H9 (cell line): ENCODE measurements around the gene TCTN3. TPM values are rescaled to one million over a fixed set of nuclear protein-coding genes. Genes with fewer than 3 reads are reported as not detected.

Source experiments
- DNase-seq: peaks from one replicate; pipeline ENCODE4 v3.0.0-alpha.2; 2017
- H2AFZ ChIP-seq: one replicate; pipeline ENCODE4 v1.6.1; 2013; ENCODE audit warnings: mild to moderate bottlenecking, low read length, control low read depth, moderate library complexity
- H2AK5ac ChIP-seq: 2 replicates; pipeline ENCODE4 v1.6.1; 2013; ENCODE audit warnings: low read length, control low read depth, mixed read lengths; ENCODE audit not compliant: insufficient read length
- H2BK120ac ChIP-seq: one replicate; pipeline ENCODE4 v1.6.1; 2013; ENCODE audit warnings: low read depth, mild to moderate bottlenecking, low read length, control low read depth, inconsistent platforms; ENCODE audit not compliant: poor library complexity, severe bottlenecking
- H2BK12ac ChIP-seq: 2 replicates; pipeline ENCODE4 v1.6.1; 2013; ENCODE audit warnings: low read length, control low read depth, mixed read lengths, low read depth; ENCODE audit not compliant: insufficient read length
- H2BK15ac ChIP-seq: 2 replicates; pipeline ENCODE4 v1.6.1; 2013; ENCODE audit warnings: low read depth, low read length, control low read depth
- H2BK20ac ChIP-seq: one replicate; pipeline ENCODE4 v1.6.1; 2013; ENCODE audit warnings: low read depth, mild to moderate bottlenecking, low read length, control low read depth, inconsistent platforms; ENCODE audit not compliant: poor library complexity, severe bottlenecking
- H2BK5ac ChIP-seq: 2 replicates; pipeline ENCODE4 v1.6.1; 2013; ENCODE audit warnings: low read length, control low read depth, mixed read lengths; ENCODE audit not compliant: insufficient read length
- H3K14ac ChIP-seq: 2 replicates; pipeline ENCODE4 v1.6.1; 2013; ENCODE audit warnings: low read length, control low read depth; ENCODE audit not compliant: insufficient read depth
- H3K18ac ChIP-seq: 2 replicates; pipeline ENCODE4 v1.6.1; 2013; ENCODE audit warnings: low read depth, mild to moderate bottlenecking, mixed read lengths, low read length, control low read depth; ENCODE audit not compliant: insufficient read length
- H3K23ac ChIP-seq: 2 replicates; pipeline ENCODE4 v1.6.1; 2013; ENCODE audit warnings: low read length, control low read depth, mixed read lengths, low read depth; ENCODE audit not compliant: insufficient read length
- H3K23me2 ChIP-seq: 2 replicates; pipeline ENCODE4 v1.6.1; 2013; ENCODE audit warnings: low read depth, mild to moderate bottlenecking, mixed read lengths, low read length, control low read depth; ENCODE audit not compliant: insufficient read length, poor library complexity, severe bottlenecking
- H3K27ac ChIP-seq: 2 replicates; pipeline ENCODE4 v1.5.1; 2013; ENCODE audit warnings: low read length, control low read depth, mixed read lengths, low read depth; ENCODE audit not compliant: insufficient read length
- H3K27me3 ChIP-seq: 2 replicates; pipeline ENCODE4 v1.6.1; 2013; ENCODE audit warnings: low read length, control low read depth, inconsistent platforms; ENCODE audit not compliant: insufficient read depth
- H3K4ac ChIP-seq: 2 replicates; pipeline ENCODE4 v1.6.1; 2013; ENCODE audit warnings: low read depth, mild to moderate bottlenecking, control low read depth, inconsistent platforms, low read length, moderate library complexity
- H3K4me1 ChIP-seq: 2 replicates; pipeline ENCODE4 v1.6.1; 2013; ENCODE audit warnings: low read length, control low read depth, inconsistent platforms; ENCODE audit not compliant: insufficient read depth
- H3K4me2 ChIP-seq: 2 replicates; pipeline ENCODE4 v1.6.1; 2013; ENCODE audit warnings: low read length, control low read depth, mixed read lengths; ENCODE audit not compliant: insufficient read length, insufficient read depth
- H3K56ac ChIP-seq: 2 replicates; pipeline ENCODE4 v1.6.1; 2013; ENCODE audit warnings: low read depth, mild to moderate bottlenecking, mixed read lengths, low read length, control low read depth; ENCODE audit not compliant: insufficient read length
- H3K79me1 ChIP-seq: 2 replicates; pipeline ENCODE4 v1.6.1; 2013; ENCODE audit warnings: low read depth, mild to moderate bottlenecking, moderate library complexity, low read length, control low read depth, inconsistent platforms; ENCODE audit not compliant: insufficient read depth, poor library complexity, severe bottlenecking
- H3K79me2 ChIP-seq: 2 replicates; pipeline ENCODE4 v1.6.1; 2013; ENCODE audit warnings: low read length, control low read depth, inconsistent platforms; ENCODE audit not compliant: insufficient read depth
- H3K9ac ChIP-seq: 2 replicates; pipeline ENCODE4 v1.6.1; 2013; ENCODE audit warnings: low read length, control low read depth, mixed read lengths; ENCODE audit not compliant: insufficient read length; ENCODE audit errors: extremely low read depth
- H3K9me3 ChIP-seq: one replicate; pipeline ENCODE4 v1.6.1; 2013; ENCODE audit warnings: low read depth, low read length, inconsistent platforms; ENCODE audit not compliant: control insufficient read depth
- H3T11ph ChIP-seq: one replicate; pipeline ENCODE4 v1.6.1; 2013; ENCODE audit warnings: mild to moderate bottlenecking, low read length, control low read depth, inconsistent platforms
- H4K20me1 ChIP-seq: one replicate; pipeline ENCODE4 v1.6.1; 2013; ENCODE audit not compliant: control insufficient read depth, insufficient read length, insufficient read depth
- H4K5ac ChIP-seq: 2 replicates; pipeline ENCODE4 v1.6.1; 2013; ENCODE audit warnings: low read depth, mild to moderate bottlenecking, mixed read lengths, low read length, control low read depth; ENCODE audit not compliant: insufficient read length
- H4K8ac ChIP-seq: replicated peaks from 2 replicates; pipeline ENCODE4 v1.6.1; 2013; ENCODE audit warnings: low read length, control low read depth, mixed read lengths, low read depth; ENCODE audit not compliant: insufficient read length
- H4K91ac ChIP-seq: 2 replicates; pipeline ENCODE4 v1.6.1; 2013; ENCODE audit warnings: low read depth, mild to moderate bottlenecking, moderate library complexity, mixed read lengths, low read length, control low read depth; ENCODE audit not compliant: insufficient read length
- H3K27ac Mint-ChIP-seq, 3 experiments: 2 replicates in 2 of 3; 3 replicates in 1 of 3; pipeline ENCODE4 v1.8.0; 2020 to 2021; ENCODE audit warnings: mixed read lengths in 3 of 3, mild to moderate bottlenecking in 1 of 3, moderate library complexity in 1 of 3
- H3K27me3 Mint-ChIP-seq: 2 replicates; pipeline ENCODE4 v1.8.0; 2021; ENCODE audit warnings: low read depth, mild to moderate bottlenecking, moderate library complexity, mixed read lengths
- H3K36me3 Mint-ChIP-seq, 3 experiments: 2 replicates in 2 of 3; 3 replicates in 1 of 3; pipeline ENCODE4 v1.8.0; 2020 to 2021; ENCODE audit warnings: low read depth in 3 of 3, mixed read lengths in 3 of 3; ENCODE audit not compliant: insufficient read depth in 1 of 3
- H3K4me1 Mint-ChIP-seq, 2 experiments: 2 replicates each; pipeline ENCODE4 v1.8.0; 2020; ENCODE audit warnings: mixed read lengths in 2 of 2
- H3K4me3 Mint-ChIP-seq, 2 experiments: 2 replicates in 1 of 2; 3 replicates in 1 of 2; pipeline ENCODE4 v1.8.0; 2020 to 2021; ENCODE audit warnings: mild to moderate bottlenecking in 2 of 2, mixed read lengths in 2 of 2, moderate library complexity in 1 of 2
- H3K9me3 Mint-ChIP-seq, 2 experiments: 2 replicates in 1 of 2; 3 replicates in 1 of 2; pipeline ENCODE4 v1.8.0; 2020; ENCODE audit warnings: mild to moderate bottlenecking in 2 of 2, mixed read lengths in 2 of 2, moderate library complexity in 1 of 2
- CTCF ChIP-seq: fragments of 200-600 bp; sonication (generic); conservative IDR thresholded peaks from 3 replicates; pipeline ENCODE4 v1.8.0; 2021; ENCODE audit warnings: antibody characterized with exemption, mild to moderate bottlenecking
- WGBS: extraction: QIAGEN DNeasy Blood & Tissue Kit; methylation state at CpG from one replicate; pipeline ENCODE4 v1.1.7; 2013; ENCODE audit warnings: missing lambda C conversion rate, low lambda C conversion rate, mixed read lengths; ENCODE audit not compliant: insufficient read length; ENCODE audit errors: extremely low coverage; 5-methylcytosine and 5-hydroxymethylcytosine counted together
- total RNA-seq: library from RNA; stranded (reverse); gene quantifications from 2 replicates; pipeline ENCODE4 v1.2.1, GENCODE V29; 2021

TCTN3 gene
- total RNA-seq, 1 experiment from 2014 or later: 37.3 TPM

DNA sequence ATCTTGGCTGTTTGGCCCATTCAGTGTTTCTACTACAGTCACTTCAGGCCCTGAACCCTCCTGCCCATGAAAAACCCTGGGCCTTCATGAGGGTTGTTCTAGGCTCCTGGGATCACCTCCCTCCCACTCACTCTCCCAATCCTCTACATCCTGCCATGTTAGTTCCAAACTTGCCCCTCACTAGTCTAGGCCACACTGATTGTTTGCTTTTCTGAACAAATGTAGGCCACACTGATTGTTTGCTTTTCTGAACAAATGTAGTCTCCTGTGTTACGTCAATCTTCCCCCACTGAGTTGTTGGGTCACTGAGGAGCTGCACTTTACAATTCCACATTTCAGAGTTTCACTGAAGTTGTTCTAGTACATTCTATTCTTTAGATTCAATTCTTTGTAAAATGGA, 31.9 kb downstream of the TCTN3 start:
- Histone ChIP-seq H4K91ac (no peak overlapping the region), H3K9me3 (no peaks in the 10 kb centered on the region), H3K79me1 (no peaks in the 10 kb centered on the region), H2AFZ (no peak overlapping the region), H2BK20ac (no peak overlapping the region), H2BK120ac (no peak overlapping the region), H3K4me1 (no peaks in the 10 kb centered on the region), H4K20me1 (no peaks in the 10 kb centered on the region), H3K18ac (no peak overlapping the region), H3K27me3 (no peaks in the 10 kb centered on the region), H2BK15ac (no peak overlapping the region), H2BK5ac (no peak overlapping the region), H4K8ac (no peak overlapping the region), H3K23ac (no peak overlapping the region), H2AK5ac (no peak overlapping the region), H2BK12ac (no peak overlapping the region), H3K27ac (no peak overlapping the region), H3K56ac (no peak overlapping the region), H3K14ac (no peak overlapping the region), H3T11ph (no peak overlapping the region), H3K9ac (no peak overlapping the region), H3K4me2 (no peak overlapping the region), H4K5ac (no peak overlapping the region), H3K23me2 (no peaks in the 10 kb centered on the region), H3K79me2 (no peaks in the 10 kb centered on the region), H3K4ac (no peak overlapping the region)
- peaks cover 0 to 8% (median 8%) of the 10 kb centered on the region in 3 experiments; a peak in 3 of 7 replicates for H3K36me3 Mint-ChIP-seq
- peaks cover 2 to 3% of the 10 kb centered on the region in 2 experiments; a peak in 2 of 4 replicates for H3K4me1 Mint-ChIP-seq
- no peaks in the 10 kb centered on the region; the same call in 1 of the 2 replicates for H3K27me3 Mint-ChIP-seq
- no peak overlapping the region for H3K4me3 Mint-ChIP-seq
- H3K27ac Mint-ChIP-seq: 0 out of 7 replicates have a peak overlapping the region, but pooled peaks of 1 of the 3 experiments have one; percentile 8
- TF ChIP-seq CTCF: no peak
- no CpG with 5 or more reads among the region's 1 CpG for WGBS
- DNase-seq: no peak
- no peaks in the 10 kb centered on the region for H3K9me3 Mint-ChIP-seq
